ENCODE data around the gene COPRS. TPM values are rescaled to one million over a fixed set of nuclear protein-coding genes. Genes with fewer than 3 reads are reported as not detected.

COPRS gene
- total and polyA plus RNA-seq, 2 donors from 2014 or later: 34.3 to 124 TPM

DNA sequence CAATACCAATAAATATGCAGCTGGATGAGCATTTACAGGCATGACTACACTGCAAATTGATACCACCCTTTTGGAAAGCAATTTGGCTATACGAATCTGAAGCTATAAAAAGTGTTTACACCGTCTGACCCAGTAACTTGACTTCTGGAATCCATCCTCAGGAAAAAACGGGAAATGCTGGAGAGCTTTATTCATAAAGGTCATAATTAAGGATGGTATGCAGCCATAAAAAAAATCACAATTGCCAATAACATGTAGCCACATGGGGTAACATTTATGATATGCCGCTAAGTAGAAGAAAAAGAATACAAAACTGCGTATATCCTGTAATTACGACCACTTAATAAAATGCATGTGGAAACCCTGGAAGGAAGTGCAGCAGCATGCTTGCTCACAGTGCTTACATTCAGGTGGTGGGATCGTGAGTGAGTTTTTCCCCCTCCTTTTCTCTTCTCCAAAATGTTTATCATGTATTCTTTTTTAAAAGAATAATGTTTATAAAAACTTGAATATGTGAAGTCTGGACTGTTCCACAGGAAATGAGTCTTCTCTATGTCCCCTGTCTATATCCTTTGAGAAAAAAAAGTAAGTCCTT, 34.2 kb downstream of the COPRS start:
- DNase-seq (no peak), FAIRE-seq (no peak)
- TF ChIP-seq, protein P1, sequence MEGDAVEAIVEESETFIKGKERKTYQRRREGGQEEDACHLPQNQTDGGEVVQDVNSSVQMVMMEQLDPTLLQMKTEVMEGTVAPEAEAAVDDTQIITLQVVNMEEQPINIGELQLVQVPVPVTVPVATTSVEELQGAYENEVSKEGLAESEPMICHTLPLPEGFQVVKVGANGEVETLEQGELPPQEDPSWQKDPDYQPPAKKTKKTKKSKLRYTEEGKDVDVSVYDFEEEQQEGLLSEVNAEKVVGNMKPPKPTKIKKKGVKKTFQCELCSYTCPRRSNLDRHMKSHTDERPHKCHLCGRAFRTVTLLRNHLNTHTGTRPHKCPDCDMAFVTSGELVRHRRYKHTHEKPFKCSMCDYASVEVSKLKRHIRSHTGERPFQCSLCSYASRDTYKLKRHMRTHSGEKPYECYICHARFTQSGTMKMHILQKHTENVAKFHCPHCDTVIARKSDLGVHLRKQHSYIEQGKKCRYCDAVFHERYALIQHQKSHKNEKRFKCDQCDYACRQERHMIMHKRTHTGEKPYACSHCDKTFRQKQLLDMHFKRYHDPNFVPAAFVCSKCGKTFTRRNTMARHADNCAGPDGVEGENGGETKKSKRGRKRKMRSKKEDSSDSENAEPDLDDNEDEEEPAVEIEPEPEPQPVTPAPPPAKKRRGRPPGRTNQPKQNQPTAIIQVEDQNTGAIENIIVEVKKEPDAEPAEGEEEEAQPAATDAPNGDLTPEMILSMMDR (IDR thresholded peaks at IDR 0.05; ENCODE audit: borderline replicate concordance, extremely low read depth, insufficient read depth): no peak
- H3K27ac ChIP-seq (ENCODE audit: low read depth in 2 of 2, low read length in 2 of 2): no peak overlapping the region
- H3K36me3 ChIP-seq (ENCODE audit: control insufficient read depth in 2 of 3, insufficient read depth in 3 of 3, low read length in 3 of 3): no peaks in the 10 kb centered on the region
- intact Hi-C loops (cut with DNase I): no loop called here
- H3K9ac ChIP-seq (ENCODE audit: low read length in 3 of 3): no peak overlapping the region
- no peak overlapping the region for H3K4me3 ChIP-seq (ENCODE audit: low read length in 3 of 3)
- no peaks in the 10 kb centered on the region for H3K27me3 ChIP-seq (ENCODE audit: control insufficient read depth, insufficient read depth, low read length)
- no peaks in the 10 kb centered on the region for H3K9me3 ChIP-seq (ENCODE audit: control insufficient read depth in 2 of 3, insufficient read depth in 1 of 3, low read length in 3 of 3)
- H3K4me1 ChIP-seq (ENCODE audit: control insufficient read depth in 2 of 3, insufficient read depth in 2 of 3, low read depth in 1 of 3, low read length in 3 of 3): no peaks in the 10 kb centered on the region

DNA sequence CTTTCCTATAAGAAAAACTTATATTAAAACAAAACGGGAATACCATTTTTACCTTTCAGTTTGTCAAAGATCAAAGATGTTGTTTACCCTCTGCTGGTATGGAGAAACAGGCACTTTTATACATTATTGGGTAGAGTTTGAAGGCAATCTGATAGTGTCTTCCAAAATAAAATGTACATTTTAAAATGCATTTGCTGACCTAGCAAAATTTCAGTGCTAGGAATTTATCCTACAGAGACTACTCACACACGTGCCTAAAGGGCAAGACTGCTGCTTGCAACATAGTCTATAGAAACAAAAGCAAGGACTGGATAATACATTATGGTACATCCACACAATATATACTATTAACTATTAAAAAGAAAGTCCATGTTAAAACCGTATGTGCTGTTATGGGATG, 36.0 kb downstream of the COPRS start:
- H3K9me3 ChIP-seq (ENCODE audit: control insufficient read depth in 2 of 3, insufficient read depth in 1 of 3, low read length in 3 of 3): no peaks in the 10 kb centered on the region
- no peaks in the 10 kb centered on the region for H3K4me1 ChIP-seq (ENCODE audit: control insufficient read depth in 2 of 3, insufficient read depth in 2 of 3, low read depth in 1 of 3, low read length in 3 of 3)
- DNase-seq: no peak
- no peak for FAIRE-seq
- TF ChIP-seq, protein P1 (IDR thresholded peaks at IDR 0.05; ENCODE audit: borderline replicate concordance, extremely low read depth, insufficient read depth): no peak
- no peaks in the 10 kb centered on the region for H3K36me3 ChIP-seq (ENCODE audit: control insufficient read depth in 2 of 3, insufficient read depth in 3 of 3, low read length in 3 of 3)
- intact Hi-C loops (cut with DNase I): no loop called here
- no peak overlapping the region for H3K27ac ChIP-seq (ENCODE audit: low read depth in 2 of 2, low read length in 2 of 2)
- H3K27me3 ChIP-seq (ENCODE audit: control insufficient read depth, insufficient read depth, low read length): no peaks in the 10 kb centered on the region
- no peak overlapping the region for H3K9ac ChIP-seq (ENCODE audit: low read length in 3 of 3)
- no peak overlapping the region for H3K4me3 ChIP-seq (ENCODE audit: low read length in 3 of 3)

DNA sequence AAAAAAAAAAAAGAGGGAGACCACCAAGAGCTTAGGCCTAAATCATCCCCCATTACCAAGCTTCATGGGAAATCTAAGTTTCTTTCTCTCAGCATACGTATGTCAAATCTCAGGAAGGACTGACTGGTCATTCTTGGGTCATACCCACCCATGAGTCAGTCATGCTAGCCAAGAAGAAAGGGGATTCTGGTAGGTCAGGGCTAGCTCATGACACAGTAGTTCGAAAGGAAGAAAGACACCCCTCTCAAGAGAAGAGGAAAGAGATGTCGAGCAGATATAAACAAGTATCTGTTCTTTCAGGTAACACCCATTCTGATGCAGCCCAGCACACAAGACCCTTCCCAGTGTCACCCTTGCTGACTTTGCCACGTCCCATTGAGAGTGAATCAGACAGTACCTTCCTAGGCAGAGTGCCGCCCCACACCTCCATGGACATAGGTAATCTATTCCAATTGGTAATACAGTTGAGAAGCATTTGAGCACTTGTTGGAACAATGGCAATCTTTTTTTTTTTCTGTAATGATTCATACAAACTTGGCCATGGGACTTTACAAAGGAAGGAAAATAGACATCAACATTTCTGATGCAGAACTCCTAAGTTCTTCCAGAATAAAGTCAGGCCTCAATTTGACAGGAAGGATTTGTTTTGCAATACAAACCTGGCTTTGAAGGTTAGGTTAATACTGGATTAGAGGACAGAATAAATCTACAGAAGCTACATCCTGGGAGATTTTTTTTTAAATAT, 38.2 kb downstream of the COPRS start:
- FAIRE-seq (no peak), DNase-seq (no peak)
- H3K4me3 ChIP-seq (ENCODE audit: low read length in 3 of 3): no peak overlapping the region
- H3K27me3 ChIP-seq (ENCODE audit: control insufficient read depth, insufficient read depth, low read length): no peaks in the 10 kb centered on the region
- no peak overlapping the region for H3K27ac ChIP-seq (ENCODE audit: low read depth in 2 of 2, low read length in 2 of 2)
- H3K4me1 ChIP-seq (ENCODE audit: control insufficient read depth in 2 of 3, insufficient read depth in 2 of 3, low read depth in 1 of 3, low read length in 3 of 3): no peaks in the 10 kb centered on the region
- H3K9me3 ChIP-seq (ENCODE audit: control insufficient read depth in 2 of 3, insufficient read depth in 1 of 3, low read length in 3 of 3): no peaks in the 10 kb centered on the region
- intact Hi-C loops (cut with DNase I): no loop called here
- no peak overlapping the region for H3K9ac ChIP-seq (ENCODE audit: low read length in 3 of 3)
- no peaks in the 10 kb centered on the region for H3K36me3 ChIP-seq (ENCODE audit: control insufficient read depth in 2 of 3, insufficient read depth in 3 of 3, low read length in 3 of 3)
- TF ChIP-seq, protein P1 (IDR thresholded peaks at IDR 0.05; ENCODE audit: borderline replicate concordance, extremely low read depth, insufficient read depth): no peak
